Liver (tissue), 9 donors: ENCODE results near the gene B2M. TPM values are rescaled to one million over a fixed set of nuclear protein-coding genes. Genes with fewer than 3 reads are reported as not detected.
"Not testable (repeated sequence)": the region's sequence is repeated elsewhere in the genome, so short reads cannot be mapped to it uniquely, and the experiment has no call there.

Experiments
- DNase-seq: peaks from one replicate; pipeline ENCODE4 v3.0.0-alpha.2; 2017; ENCODE audit warnings: low spot score
- H3K27ac ChIP-seq, 2 donors: one replicate each; pipeline ENCODE4 v1.7.0; 2013; ENCODE audit warnings: inconsistent platforms in 2 of 2, low read length in 2 of 2, control low read depth in 1 of 2, low read depth in 1 of 2, mild to moderate bottlenecking in 1 of 2
- H3K27me3 ChIP-seq, 4 donors: one replicate each; pipeline versions ENCODE4 v1.6.1 to v1.7.0; 2013; ENCODE audit warnings: low read length in 3 of 4, inconsistent platforms in 1 of 4, mild to moderate bottlenecking in 1 of 4, moderate library complexity in 1 of 4; ENCODE audit not compliant: control insufficient read depth in 4 of 4, insufficient read depth in 4 of 4
- H3K36me3 ChIP-seq, 4 donors: one replicate each; pipeline versions ENCODE4 v1.6.1 to v1.7.0; 2013; ENCODE audit warnings: low read length in 3 of 4, mild to moderate bottlenecking in 3 of 4, low read depth in 1 of 4, moderate library complexity in 1 of 4; ENCODE audit not compliant: control insufficient read depth in 4 of 4, insufficient read depth in 3 of 4
- H3K4me1 ChIP-seq, 4 donors: one replicate each; pipeline versions ENCODE4 v1.6.1 to v1.7.0; 2013; ENCODE audit warnings: low read length in 3 of 4, mild to moderate bottlenecking in 3 of 4, moderate library complexity in 1 of 4; ENCODE audit not compliant: control insufficient read depth in 4 of 4, insufficient read depth in 4 of 4
- H3K4me3 ChIP-seq, 3 donors: one replicate each; pipeline versions ENCODE4 v1.6.1 to v1.7.0; 2013; ENCODE audit warnings: low read length in 3 of 3, control low read depth in 1 of 3, low read depth in 1 of 3, mild to moderate bottlenecking in 1 of 3
- H3K9ac ChIP-seq, 2 donors: one replicate each; pipeline ENCODE4 v1.7.0; 2013; ENCODE audit warnings: low read length in 2 of 2, mild to moderate bottlenecking in 2 of 2, moderate library complexity in 2 of 2, control low read depth in 1 of 2, low read depth in 1 of 2
- H3K9me3 ChIP-seq, 4 donors: one replicate each; pipeline versions ENCODE4 v1.6.1 to v1.7.0; 2013; ENCODE audit warnings: low read length in 3 of 4; ENCODE audit not compliant: control insufficient read depth in 4 of 4
- EGR1 ChIP-seq, 2 donors: IDR thresholded peaks; 2 replicates each; pipeline ENCODE4 v1.6.1; 2016 to 2018; ENCODE audit warnings: antibody characterized with exemption in 2 of 2, low read depth in 2 of 2
- FOXA1 ChIP-seq: IDR thresholded peaks from 2 replicates; pipeline ENCODE4 v1.6.1; 2016; ENCODE audit warnings: antibody characterized with exemption
- FOXA2 ChIP-seq: IDR thresholded peaks from 2 replicates; pipeline ENCODE4 v1.6.1; 2016; ENCODE audit warnings: antibody characterized with exemption
- GABPA ChIP-seq, 2 donors: IDR thresholded peaks in 1 of 2; conservative IDR thresholded peaks in 1 of 2; 2 replicates each; pipeline ENCODE4 v1.6.1; 2016; ENCODE audit warnings: antibody characterized with exemption in 2 of 2, mild to moderate bottlenecking in 1 of 2, moderate library complexity in 1 of 2
- HNF4A ChIP-seq, 2 donors: conservative IDR thresholded peaks; 2 replicates each; pipeline ENCODE4 v1.6.1; 2016; ENCODE audit warnings: antibody characterized with exemption in 2 of 2, mild to moderate bottlenecking in 2 of 2
- HNF4G ChIP-seq: IDR thresholded peaks from 2 replicates; pipeline ENCODE4 v1.6.1; 2016; ENCODE audit warnings: antibody characterized with exemption
- JUND ChIP-seq, 2 donors: IDR thresholded peaks; 2 replicates each; pipeline ENCODE4 v1.6.1; 2016; ENCODE audit warnings: antibody characterized with exemption in 2 of 2
- RAD21 ChIP-seq, 2 donors: IDR thresholded peaks; 2 replicates each; pipeline ENCODE4 v1.6.1; 2016; ENCODE audit warnings: antibody characterized with exemption in 2 of 2, mild to moderate bottlenecking in 2 of 2
- RXRA ChIP-seq, 2 donors: IDR thresholded peaks; 2 replicates each; pipeline ENCODE4 v1.6.1; 2017 to 2018; ENCODE audit warnings: antibody characterized with exemption in 2 of 2, mild to moderate bottlenecking in 1 of 2
- SP1 ChIP-seq: IDR thresholded peaks from 2 replicates; pipeline ENCODE4 v1.6.1; 2018; ENCODE audit warnings: antibody characterized with exemption, mild to moderate bottlenecking
- TAF1 ChIP-seq: conservative IDR thresholded peaks from 2 replicates; pipeline ENCODE4 v1.6.1; 2016; ENCODE audit warnings: antibody characterized with exemption, mild to moderate bottlenecking
- YY1 ChIP-seq: IDR thresholded peaks from 2 replicates; pipeline ENCODE4 v1.6.1; 2016; ENCODE audit warnings: antibody characterized with exemption, mild to moderate bottlenecking
- WGBS: extraction: QIAGEN DNeasy Blood & Tissue Kit; methylation state at CpG from one replicate; pipeline ENCODE4 v1.1.7; 2013; 5-methylcytosine and 5-hydroxymethylcytosine counted together
- polyA plus RNA-seq, 2 donors: library from polyadenylated mRNA; stranded (reverse) in 1 of 2; unstranded in 1 of 2; fragments of 200-250 nt in 1 of 2; fragments of >200 nt in 1 of 2; fragmentation: Nextera tagmentation in 1 of 2; extraction: Ambion mirVana in 1 of 2; gene quantifications; one replicate each; pipeline versions ENCODE4 v1.2.1 to v1.2.3, GENCODE V29; 2013 to 2015
- total RNA-seq, 2 donors: library from RNA; depleted of rRNA; stranded (reverse); fragments of >200 nt; gene quantifications; one replicate each; pipeline ENCODE4 v1.2.3, GENCODE V29; 2014
- TF ChIP-seq, protein P1 (sequence below): fragments of 150-350 bp; IDR thresholded peaks from 2 replicates; pipeline ENCODE4 v1.5.1; 2017; ENCODE audit warnings: improper control_type of control experiment, low read depth, low read length; ENCODE audit not compliant: missing input control
- TF ChIP-seq, protein P2 (sequence below): IDR thresholded peaks from 2 replicates; pipeline ENCODE4 v1.6.1; 2016; ENCODE audit warnings: antibody characterized with exemption
- TF ChIP-seq, protein P3 (sequence below): IDR thresholded peaks from 2 replicates; pipeline ENCODE4 v1.6.1; 2016; ENCODE audit warnings: antibody characterized with exemption
- TF ChIP-seq, protein P4 (sequence below): IDR thresholded peaks from 2 replicates; pipeline ENCODE4 v1.6.1; 2016; ENCODE audit warnings: antibody characterized with exemption
- donor health status: healthy.
- donor health status: healthy.
- donor health status: healthy.
- donor health status: healthy.
- donor health status: healthy.

Gene B2M
- total and polyA plus RNA-seq, 4 donors: 1,388 to 3,787 (median 2,950) TPM

DNA sequence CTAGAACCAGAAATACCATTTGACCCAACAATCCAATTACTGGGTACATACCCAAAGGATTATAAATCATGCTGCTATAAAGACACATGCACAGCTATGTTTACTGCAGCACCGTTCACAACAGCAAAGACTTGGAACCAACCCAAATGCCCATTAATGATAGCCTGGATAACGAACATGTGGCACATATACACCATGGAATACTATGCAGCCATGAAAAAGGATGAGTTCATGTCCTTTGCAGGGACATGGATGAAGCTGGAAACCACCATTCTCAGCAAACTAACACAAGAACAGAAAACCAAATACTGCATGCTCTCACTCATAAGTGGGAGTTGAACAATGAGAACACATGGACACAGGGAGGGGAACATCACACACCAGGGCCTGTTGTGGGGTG, 22.0 kb upstream of the B2M start:
- H3K27ac ChIP-seq, H3K4me1 ChIP-seq, H3K27me3 ChIP-seq, H3K9me3 ChIP-seq, H3K9ac ChIP-seq, DNase-seq, H3K4me3 ChIP-seq, H3K36me3 ChIP-seq: not testable (repeated sequence)
- WGBS: 87% methylated on average over 2 of the region's 2 CpGs

DNA sequence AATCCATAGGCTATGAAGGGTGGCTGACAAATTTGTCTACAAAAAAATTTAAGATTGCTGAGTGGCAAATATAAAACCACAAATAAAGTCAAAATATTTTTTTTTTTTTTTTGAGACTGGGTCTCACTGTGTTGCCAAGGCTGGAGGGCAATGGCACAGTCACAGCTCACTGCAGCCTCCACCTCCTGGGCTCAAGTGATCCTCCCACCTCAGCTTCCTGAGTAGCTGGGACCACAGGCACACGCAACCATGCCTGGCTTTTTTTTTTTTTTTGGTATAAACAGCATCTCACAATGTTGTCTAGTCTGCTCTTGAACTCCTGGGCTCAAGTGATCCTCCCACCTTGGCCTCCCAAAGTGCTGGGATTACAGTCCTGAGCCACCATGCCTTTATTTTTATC, 21.1 kb upstream of the B2M start:
- not testable (repeated sequence) for H3K36me3 ChIP-seq, H3K27ac ChIP-seq, H3K9ac ChIP-seq, DNase-seq, H3K4me1 ChIP-seq, H3K27me3 ChIP-seq, H3K4me3 ChIP-seq, H3K9me3 ChIP-seq
- 64% methylated on average over 1 of the region's 1 CpG for WGBS

DNA sequence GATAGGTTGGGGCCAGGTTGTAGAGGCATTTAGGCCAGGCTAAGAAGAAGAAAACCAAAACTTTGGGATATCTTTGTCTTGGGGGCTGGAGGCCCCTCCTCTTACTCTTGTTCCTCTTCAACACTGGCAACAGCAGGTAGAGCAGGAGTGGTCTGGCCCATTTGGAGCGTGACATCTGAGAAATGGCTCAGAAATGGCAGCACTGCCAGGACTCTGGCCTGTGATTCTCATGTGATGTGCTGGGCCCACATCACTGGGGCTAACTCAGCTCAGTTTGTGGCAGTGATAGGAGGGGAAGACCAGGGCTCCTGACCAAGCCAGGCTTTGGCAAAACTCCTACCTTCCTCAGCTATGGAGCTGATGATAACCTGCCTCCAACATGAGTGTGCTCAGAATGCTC, 18.7 kb upstream of the B2M start:
- 98% methylated on average over 1 of the region's 1 CpG for WGBS
- Histone ChIP-seq H3K4me3 (no peak overlapping the region), H3K9me3 (no peaks in the 10 kb centered on the region), H3K36me3 (no peaks in the 10 kb centered on the region), H3K27me3 (no peaks in the 10 kb centered on the region), H3K9ac (no peak overlapping the region), H3K27ac (no peak overlapping the region), H3K4me1 (no peaks in the 10 kb centered on the region)
- DNase-seq: no peak
- no peak for TF ChIP-seq RAD21 (IDR thresholded peaks at IDR 0.05)
- TF ChIP-seq, protein P1, sequence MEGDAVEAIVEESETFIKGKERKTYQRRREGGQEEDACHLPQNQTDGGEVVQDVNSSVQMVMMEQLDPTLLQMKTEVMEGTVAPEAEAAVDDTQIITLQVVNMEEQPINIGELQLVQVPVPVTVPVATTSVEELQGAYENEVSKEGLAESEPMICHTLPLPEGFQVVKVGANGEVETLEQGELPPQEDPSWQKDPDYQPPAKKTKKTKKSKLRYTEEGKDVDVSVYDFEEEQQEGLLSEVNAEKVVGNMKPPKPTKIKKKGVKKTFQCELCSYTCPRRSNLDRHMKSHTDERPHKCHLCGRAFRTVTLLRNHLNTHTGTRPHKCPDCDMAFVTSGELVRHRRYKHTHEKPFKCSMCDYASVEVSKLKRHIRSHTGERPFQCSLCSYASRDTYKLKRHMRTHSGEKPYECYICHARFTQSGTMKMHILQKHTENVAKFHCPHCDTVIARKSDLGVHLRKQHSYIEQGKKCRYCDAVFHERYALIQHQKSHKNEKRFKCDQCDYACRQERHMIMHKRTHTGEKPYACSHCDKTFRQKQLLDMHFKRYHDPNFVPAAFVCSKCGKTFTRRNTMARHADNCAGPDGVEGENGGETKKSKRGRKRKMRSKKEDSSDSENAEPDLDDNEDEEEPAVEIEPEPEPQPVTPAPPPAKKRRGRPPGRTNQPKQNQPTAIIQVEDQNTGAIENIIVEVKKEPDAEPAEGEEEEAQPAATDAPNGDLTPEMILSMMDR: no peak
- TF ChIP-seq EGR1 (IDR thresholded peaks at IDR 0.05; ENCODE audit: low read depth in 2 of 2): no peak
- no peak for TF ChIP-seq TAF1
- no peak for TF ChIP-seq HNF4G
- TF ChIP-seq RXRA (IDR thresholded peaks at IDR 0.05): no peak
- TF ChIP-seq, protein P2, sequence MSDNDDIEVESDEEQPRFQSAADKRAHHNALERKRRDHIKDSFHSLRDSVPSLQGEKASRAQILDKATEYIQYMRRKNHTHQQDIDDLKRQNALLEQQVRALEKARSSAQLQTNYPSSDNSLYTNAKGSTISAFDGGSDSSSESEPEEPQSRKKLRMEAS: no peak
- no peak for TF ChIP-seq JUND (IDR thresholded peaks at IDR 0.05)

DNA sequence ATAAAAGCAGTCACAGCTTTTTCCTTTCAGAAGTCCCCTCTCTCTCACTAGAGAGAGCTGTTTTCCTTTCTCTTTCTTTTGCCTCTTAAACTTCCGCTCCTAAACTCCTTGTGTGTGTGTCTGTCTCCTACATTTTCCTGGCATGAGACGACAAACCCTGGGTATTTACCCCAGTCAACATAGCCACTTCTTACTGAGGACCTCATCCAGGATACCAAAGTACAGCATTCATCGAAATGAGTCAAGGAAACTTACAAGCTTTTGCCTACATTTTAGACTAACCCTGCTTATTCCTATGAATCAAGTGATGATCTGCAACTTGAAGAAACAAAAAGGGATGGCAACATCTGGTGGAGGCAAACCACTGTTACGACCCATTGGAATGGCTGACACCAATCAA, 16.9 kb upstream of the B2M start:
- H3K4me1 ChIP-seq: no peaks in the 10 kb centered on the region
- H3K27ac ChIP-seq: no peak overlapping the region
- H3K4me3 ChIP-seq: no peak overlapping the region
- H3K9ac ChIP-seq: no peak overlapping the region
- H3K36me3 ChIP-seq: no peaks in the 10 kb centered on the region
- H3K9me3 ChIP-seq: no peaks in the 10 kb centered on the region
- no peaks in the 10 kb centered on the region for H3K27me3 ChIP-seq
- no peak for DNase-seq
- WGBS: 86% methylated on average over 4 of the region's 4 CpGs
- no peak for TF ChIP-seq EGR1 (IDR thresholded peaks at IDR 0.05; ENCODE audit: low read depth in 2 of 2)
- TF ChIP-seq SP1: no peak
- TF ChIP-seq, protein P3, sequence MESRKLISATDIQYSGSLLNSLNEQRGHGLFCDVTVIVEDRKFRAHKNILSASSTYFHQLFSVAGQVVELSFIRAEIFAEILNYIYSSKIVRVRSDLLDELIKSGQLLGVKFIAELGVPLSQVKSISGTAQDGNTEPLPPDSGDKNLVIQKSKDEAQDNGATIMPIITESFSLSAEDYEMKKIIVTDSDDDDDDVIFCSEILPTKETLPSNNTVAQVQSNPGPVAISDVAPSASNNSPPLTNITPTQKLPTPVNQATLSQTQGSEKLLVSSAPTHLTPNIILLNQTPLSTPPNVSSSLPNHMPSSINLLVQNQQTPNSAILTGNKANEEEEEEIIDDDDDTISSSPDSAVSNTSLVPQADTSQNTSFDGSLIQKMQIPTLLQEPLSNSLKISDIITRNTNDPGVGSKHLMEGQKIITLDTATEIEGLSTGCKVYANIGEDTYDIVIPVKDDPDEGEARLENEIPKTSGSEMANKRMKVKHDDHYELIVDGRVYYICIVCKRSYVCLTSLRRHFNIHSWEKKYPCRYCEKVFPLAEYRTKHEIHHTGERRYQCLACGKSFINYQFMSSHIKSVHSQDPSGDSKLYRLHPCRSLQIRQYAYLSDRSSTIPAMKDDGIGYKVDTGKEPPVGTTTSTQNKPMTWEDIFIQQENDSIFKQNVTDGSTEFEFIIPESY: no peak
- no peak for TF ChIP-seq YY1
- TF ChIP-seq HNF4G: no peak
- TF ChIP-seq, protein P1: no peak
- no peak for TF ChIP-seq GABPA (IDR thresholded peaks at IDR 0.05 in 1 of 2, conservative IDR thresholded peaks at IDR 0.05 in 1 of 2)
- TF ChIP-seq TAF1: no peak
- no peak for TF ChIP-seq HNF4A (conservative IDR thresholded peaks at IDR 0.05)
- no peak for TF ChIP-seq FOXA1
- TF ChIP-seq, protein P4, sequence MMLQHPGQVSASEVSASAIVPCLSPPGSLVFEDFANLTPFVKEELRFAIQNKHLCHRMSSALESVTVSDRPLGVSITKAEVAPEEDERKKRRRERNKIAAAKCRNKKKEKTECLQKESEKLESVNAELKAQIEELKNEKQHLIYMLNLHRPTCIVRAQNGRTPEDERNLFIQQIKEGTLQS: no peak
- no peak for TF ChIP-seq FOXA2
- TF ChIP-seq, protein P2: no peak
- no peak for TF ChIP-seq RAD21 (IDR thresholded peaks at IDR 0.05)
- TF ChIP-seq RXRA (IDR thresholded peaks at IDR 0.05): no peak
